T-helper 2 cell (primary cell): ENCODE data around the gene LIFR.
"Not testable (repeated sequence)": the region's sequence is repeated elsewhere in the genome, so short reads cannot be mapped to it uniquely, and the experiment has no call there.

Source experiments
- DNase-seq, 5 experiments: peaks; one replicate each; pipeline versions ENCODE4 v3.0.0 to v3.0.0-alpha.2; 2012 to 2022

LIFR gene

GRCh38 chr5:38546691-38547146 lies 9.7 kb downstream of the LIFR start:
- DNase-seq = no peak

GRCh38 chr5:38543886-38544285 lies 12.6 kb downstream of the LIFR start:
- no peak for DNase-seq

DNA sequence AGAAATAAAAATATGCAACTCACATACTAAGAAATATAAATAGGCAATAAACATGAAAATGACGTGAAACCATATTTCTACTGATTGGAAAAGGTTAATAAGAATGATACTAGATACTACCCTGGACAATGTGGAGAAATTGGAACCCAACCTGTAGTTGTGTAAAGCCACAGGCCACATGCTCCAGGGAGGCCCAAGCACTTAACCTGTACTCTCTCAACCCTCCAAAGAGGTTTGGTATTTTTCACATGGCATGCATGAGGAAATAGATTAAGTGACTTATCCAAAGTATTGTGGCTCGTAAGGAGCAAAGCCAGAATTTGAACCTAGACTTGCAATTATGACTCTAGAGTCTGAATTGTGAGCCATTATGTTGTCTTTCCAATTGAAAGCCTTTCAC lies 13.4 kb downstream of the LIFR start:
- no peak for DNase-seq

DNA sequence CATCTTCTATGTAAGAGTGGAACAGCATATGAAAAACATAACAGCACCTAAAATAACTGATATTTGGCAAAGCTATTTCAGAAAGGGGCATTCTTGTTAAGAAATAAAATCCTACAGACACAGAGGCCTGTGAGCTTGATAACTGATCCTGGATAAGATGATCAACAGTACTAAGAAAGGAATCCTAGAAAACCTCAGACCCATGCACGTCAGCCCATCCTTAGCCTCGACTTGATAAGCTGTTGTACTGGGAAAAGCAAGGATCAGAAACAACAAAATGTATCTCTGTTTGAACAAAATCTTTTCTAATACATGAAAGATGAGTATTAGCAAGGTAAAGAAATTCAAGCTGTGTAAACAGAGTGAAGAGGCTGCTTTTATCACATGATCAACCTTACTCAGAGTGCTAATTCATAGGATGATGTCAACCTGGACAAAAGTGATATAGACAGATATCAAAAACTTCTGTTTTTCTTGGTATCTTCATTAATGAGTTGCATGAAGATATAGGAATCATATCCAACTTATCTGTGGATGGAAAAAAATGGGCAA lies 15.2 kb downstream of the LIFR start:
- no peak for DNase-seq

DNA sequence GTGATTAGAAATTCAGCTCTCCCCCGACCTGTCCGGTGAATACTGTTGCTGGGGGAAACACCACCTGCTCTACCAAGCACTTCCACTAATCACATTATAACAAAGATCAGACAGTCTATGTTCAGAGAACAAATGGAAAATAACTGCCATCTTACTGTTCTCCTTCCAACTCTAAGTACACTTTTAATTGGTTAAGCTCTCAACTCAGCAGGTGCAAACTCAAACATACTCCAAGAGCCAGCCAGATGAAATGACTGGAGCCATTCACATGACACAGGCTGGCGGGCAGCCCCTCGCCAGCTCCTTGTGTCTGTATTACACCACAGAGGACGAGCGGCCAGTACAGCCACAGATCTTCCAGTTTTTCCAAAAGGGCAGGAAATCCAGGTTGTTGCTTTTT lies 16.1 kb downstream of the LIFR start:
- no peak for DNase-seq

DNA sequence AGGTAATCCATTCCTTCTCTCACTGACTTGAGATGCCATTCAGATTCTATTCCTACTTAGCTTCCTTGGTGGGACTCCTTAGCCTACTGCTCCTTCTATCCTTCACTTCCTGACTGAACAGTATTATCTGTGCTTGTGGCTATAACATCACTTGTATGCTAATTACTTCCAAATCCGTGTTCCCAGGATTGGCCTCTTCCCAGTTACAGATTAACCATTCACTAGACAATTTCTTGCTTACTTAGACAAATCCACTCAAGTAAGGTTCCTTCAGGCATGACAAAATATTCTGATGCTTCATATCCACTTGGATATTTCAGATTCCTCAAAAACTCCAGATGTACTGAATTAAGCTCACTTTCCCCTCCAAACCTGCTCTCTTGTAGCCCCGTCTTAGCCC lies 18.3 kb downstream of the LIFR start:
- no peak for DNase-seq

DNA sequence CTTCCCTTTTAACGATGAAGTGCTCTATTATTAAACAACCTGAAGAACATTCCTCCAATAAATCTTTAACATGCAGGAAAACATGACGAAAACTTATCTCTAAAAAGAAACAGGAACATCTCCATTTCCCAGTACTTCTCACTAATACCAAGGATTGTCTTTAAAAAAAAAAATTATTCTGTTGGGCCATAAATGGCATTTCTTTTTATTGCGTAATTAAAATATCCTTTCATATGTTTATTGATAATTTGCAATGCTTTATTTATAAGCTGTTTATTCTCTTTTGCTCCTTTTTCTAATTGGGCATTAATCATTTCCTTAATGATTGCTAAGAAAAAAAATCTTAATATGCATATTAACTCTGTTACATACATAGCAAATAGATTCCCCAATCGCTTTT lies 18.9 kb downstream of the LIFR start:
- no peak for DNase-seq

DNA sequence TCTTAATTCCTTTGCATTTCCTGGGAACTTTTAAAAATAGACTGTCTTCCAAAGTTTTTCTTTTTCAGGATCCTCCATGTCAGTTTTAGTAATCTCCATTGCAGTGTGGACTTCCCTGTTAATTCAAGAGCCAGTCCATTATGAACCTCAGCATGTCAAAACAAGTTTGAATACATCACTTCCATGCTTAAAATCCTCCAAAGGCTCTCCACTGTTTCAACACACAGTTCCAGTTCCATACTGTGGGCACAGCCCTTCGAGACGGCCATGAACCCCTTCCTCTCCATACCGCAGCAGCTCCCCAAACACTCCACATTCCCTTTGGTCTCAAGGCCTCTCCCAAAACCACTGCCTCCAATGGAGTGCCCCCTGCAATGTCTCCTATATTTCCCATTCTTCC lies 19.5 kb downstream of the LIFR start:
- no peak for DNase-seq

- DNase-seq = no peak
Measured at GRCh38 chr5:38535845-38536244, 20.6 kb downstream of the LIFR start.

DNA sequence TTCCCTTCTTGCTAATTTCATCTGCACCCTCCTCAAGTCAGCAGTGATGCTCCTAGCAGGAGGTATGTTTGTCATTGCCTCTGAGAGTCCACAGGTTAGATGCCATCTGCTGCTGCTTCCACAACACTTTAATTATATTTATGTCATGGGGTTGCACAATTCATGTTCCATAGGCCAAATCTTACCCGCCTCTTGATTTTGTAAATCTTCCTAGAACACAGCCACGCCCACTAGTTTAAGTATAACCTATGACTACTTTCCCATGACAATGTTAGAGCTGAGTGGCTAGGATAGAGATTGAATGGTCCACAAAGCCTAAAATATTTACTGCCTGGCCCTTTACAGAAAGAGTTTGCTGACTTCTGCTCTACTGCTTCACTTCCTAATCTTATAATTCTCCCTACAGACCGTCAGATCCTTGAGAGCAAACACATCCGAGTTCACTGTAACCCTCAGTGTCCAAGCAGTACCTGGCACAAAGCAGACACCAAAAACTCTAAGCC lies 21.1 kb downstream of the LIFR start:
- DNase-seq = no peak

DNA sequence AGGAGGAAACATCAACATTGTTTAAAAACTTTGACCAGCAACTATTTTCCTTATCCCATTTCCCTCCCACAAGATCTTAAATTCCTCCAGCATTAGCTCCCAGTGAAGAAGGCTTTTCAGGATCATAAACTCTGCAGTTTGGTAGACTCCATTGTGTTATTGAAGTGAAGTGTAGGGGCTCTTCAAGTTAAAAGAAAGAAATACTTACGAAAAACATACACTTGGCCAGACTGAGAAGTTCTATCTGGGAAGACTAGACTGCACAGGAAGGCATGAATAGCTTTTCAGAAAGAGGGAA lies 22.3 kb downstream of the LIFR start:
- no peak for DNase-seq

DNA sequence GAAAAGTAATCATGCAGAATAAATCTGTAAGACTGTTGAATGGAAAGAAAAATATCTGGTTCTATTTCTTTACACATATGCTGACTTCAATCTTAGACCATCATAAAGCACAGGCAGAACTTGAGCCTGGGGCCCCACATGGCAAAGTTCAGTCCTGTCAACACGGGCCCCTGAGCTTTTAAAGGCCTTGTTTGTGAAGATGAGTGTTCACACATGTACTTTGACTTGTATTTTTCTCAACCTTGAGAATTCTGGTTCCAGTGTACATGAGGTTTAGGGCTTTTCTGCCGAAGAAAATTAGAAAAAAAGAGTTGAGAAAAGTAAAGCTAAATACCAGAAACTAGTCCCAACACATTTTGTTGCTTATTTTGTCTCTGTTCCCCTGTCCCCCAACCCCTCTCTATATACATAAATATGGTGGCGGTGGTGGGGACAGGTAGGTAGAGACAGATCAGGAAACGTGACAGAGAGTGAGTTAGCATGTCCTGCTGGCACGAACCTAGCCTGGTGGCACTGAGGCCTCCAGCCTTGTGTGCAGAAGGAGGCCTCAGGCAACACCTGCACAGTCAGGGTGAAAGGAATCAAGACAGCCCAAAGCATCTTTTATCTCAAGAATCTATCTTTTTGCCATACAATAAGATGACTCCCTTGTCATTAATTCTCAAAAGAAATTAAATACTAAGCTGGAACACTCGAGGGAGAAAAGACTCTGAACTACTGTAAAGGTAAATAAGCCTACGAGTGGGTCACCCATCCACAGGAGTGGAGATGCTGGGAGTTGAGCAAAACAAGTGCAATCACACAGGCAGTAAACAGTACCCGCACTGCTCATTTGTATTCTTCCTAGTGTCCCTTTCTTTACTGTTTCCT lies 22.9 kb downstream of the LIFR start:
- no peak for DNase-seq

- DNase-seq = no peak
Measured at GRCh38 chr5:38532165-38532669, 24.2 kb downstream of the LIFR start.

DNA sequence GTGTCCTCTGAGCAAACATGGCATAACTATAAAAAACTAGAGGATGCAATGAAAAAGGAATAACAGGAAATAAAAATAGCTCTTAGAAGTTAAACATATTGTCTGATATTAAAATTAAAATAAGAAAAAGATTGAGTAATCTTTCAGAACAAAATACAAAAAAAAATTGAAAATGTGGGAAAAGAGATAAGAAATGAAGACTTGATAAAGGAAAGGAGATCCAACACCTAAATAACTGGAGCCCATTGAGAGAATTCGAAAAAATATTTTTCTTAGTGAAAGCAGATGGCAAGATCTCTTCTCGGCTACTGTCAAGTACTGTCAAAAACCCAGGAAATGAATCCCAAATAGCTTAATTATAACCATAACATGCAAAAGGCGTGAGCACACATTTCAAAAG lies 24.9 kb downstream of the LIFR start:
- DNase-seq = no peak

DNA sequence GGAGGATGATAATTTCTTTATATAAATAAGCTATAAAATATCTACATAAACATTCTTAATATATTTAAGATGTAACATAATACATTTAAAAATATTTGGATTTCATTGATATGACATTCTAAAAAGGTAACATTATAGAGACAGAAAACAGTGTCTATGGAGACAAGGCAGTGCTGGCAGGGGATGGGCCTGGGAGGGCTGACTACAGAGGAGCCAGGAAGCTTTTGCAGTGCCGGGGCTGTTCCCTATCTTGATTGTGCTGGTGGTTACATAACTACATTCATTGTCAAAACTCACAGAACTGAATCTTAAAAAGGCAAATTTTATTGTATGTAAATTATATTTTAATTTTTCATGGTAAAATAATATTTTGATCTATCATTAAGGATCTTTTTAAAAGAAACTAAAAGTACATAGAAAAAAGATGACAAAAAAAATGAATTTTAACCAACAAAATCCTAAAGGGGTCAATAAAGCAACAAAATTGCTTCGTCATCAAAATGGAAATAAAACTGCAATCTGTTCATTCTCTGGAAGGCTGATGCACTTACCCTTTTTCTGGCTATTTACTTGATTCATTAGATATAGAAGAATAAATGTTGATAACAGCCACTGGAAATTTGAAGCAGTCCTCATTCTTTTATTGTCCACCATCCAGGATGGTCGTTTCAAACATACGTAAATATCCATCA lies 26.3 kb downstream of the LIFR start:
- no peak for DNase-seq

- no peak for DNase-seq
Measured at GRCh38 chr5:38528162-38528703, 28.2 kb downstream of the LIFR start.

DNA sequence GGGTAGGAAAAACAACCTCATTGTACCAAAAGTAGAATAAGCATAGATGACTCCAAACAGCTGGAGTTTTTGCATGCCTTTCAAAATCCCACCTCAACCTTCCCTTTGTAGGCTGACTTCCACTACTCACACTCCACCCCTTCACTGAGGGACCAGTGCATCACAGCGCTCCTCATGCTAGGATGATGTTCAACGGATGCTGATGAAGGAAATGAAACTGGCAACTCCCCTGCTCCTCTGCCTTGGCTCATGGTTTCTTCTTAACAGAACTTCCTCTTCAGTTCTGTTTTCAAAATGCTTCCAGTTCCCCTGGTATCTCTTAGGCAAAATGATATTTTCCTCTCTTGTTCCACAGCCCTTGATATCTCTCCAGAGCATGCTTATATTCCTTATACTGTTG lies 29.0 kb downstream of the LIFR start:
- DNase-seq = no peak

- DNase-seq = no peak
Measured at GRCh38 chr5:38524022-38524421, 32.4 kb downstream of the LIFR start.

- DNase-seq = no peak
Measured at GRCh38 chr5:38519476-38519875, 37.0 kb downstream of the LIFR start.

DNA sequence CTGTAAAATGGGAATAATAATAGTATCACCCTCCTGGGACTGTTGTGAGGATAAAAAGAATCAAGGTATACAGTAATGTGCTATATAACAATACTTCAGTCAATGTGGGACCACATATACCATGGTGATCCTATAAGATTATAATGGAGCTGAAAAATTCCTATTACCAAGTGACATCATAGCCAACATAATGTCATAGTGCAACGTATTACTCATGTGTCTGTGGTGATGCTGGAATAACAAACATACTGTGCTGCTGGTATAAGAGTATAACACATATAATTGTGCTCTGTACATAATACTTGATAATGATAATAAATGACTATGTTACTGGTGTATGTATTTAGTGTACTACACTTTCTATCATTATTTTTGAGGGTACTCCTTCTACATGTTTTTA lies 38.1 kb downstream of the LIFR start:
- DNase-seq = no peak

DNA sequence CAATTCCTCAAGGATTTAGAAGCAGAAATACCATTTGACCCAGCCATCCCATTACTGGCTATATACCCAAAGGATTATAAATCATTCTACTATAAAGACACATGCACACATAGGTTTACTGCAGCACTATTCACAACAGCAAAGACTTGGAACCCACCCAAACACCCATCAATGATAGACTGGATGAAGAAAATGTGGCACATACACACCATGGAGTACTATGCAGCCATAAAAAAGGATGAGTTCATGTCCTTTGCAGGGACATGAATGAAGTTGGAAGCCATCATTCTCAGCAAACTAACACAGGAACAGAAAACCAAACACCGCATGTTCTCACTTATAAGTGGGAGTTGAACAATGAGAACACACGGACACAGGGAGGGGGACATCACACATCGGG lies 39.8 kb downstream of the LIFR start:
- not testable (repeated sequence) for DNase-seq

DNA sequence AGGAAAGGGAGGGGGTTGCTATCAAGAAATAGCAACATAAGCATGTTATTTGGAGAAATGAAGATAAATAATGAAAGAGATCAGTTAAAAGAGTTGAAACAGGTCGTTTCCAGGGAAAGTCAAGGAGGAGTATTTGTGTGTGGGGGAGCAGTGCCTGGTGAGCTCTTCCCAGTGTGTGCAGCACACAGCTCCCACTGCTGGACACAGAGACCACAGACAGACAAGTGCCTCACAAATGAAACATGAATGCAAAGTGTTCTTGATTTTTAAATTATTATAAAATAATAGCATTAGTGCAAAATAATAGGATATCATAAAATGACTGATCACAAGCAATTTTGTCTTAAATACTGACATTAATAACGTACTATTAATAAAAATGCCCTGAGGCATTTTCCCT lies 40.8 kb downstream of the LIFR start:
- no peak for DNase-seq

DNA sequence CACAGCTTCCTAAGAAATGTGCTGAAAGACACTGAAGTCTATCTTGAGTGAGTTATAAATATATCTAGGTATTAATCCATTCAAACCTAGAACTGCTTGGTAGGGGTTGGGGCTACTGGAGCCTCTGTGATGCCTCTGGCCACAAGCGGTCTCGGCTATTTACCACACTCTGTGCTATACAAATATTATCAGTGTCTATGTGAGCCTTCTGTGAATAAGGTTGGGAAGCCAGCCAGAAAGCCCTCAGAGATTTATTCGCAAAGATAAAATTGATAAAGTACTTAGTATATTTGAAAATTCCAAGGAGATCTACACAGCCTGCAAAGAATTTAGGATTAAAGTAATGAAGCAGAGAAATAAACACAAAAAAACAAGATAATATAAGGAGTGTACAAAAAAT lies 41.4 kb downstream of the LIFR start:
- no peak for DNase-seq

- DNase-seq = no peak
Measured at GRCh38 chr5:38509185-38509584, 47.3 kb downstream of the LIFR start.
